Measurements from ENCODE around the gene S100A8.

GRCh38 chr1:153428791-153429190, 37.9 kb upstream of the S100A8 start:
- TF ChIP-seq, protein P1, sequence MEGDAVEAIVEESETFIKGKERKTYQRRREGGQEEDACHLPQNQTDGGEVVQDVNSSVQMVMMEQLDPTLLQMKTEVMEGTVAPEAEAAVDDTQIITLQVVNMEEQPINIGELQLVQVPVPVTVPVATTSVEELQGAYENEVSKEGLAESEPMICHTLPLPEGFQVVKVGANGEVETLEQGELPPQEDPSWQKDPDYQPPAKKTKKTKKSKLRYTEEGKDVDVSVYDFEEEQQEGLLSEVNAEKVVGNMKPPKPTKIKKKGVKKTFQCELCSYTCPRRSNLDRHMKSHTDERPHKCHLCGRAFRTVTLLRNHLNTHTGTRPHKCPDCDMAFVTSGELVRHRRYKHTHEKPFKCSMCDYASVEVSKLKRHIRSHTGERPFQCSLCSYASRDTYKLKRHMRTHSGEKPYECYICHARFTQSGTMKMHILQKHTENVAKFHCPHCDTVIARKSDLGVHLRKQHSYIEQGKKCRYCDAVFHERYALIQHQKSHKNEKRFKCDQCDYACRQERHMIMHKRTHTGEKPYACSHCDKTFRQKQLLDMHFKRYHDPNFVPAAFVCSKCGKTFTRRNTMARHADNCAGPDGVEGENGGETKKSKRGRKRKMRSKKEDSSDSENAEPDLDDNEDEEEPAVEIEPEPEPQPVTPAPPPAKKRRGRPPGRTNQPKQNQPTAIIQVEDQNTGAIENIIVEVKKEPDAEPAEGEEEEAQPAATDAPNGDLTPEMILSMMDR (IDR thresholded peaks at IDR 0.05; ENCODE audit: low read depth, low read length): no peak
- TF ChIP-seq POLR2A (IDR thresholded peaks at IDR 0.05; ENCODE audit: extremely low read depth, insufficient read length): no peak

All from NB4 (cell line).